LNCaP clone FGC (cell line): ENCODE measurements around the gene NET1.

ENCODE experiments used
- DNase-seq: peaks from one replicate; pipeline ENCODE4 v3.0.0-alpha.2; 2011; ENCODE audit warnings: low read depth
- H3K4me3 ChIP-seq: 2 replicates; pipeline ENCODE4 v1.5.1; 2011; ENCODE audit warnings: mild to moderate bottlenecking, low read depth, low read length, control low read depth
- TF ChIP-seq, protein P1 (sequence below): IDR thresholded peaks from 2 replicates; pipeline ENCODE4 v1.5.1; 2012; ENCODE audit warnings: mild to moderate bottlenecking; ENCODE audit not compliant: control insufficient read depth, insufficient read depth; ENCODE audit errors: extremely low read depth

Gene NET1

DNA sequence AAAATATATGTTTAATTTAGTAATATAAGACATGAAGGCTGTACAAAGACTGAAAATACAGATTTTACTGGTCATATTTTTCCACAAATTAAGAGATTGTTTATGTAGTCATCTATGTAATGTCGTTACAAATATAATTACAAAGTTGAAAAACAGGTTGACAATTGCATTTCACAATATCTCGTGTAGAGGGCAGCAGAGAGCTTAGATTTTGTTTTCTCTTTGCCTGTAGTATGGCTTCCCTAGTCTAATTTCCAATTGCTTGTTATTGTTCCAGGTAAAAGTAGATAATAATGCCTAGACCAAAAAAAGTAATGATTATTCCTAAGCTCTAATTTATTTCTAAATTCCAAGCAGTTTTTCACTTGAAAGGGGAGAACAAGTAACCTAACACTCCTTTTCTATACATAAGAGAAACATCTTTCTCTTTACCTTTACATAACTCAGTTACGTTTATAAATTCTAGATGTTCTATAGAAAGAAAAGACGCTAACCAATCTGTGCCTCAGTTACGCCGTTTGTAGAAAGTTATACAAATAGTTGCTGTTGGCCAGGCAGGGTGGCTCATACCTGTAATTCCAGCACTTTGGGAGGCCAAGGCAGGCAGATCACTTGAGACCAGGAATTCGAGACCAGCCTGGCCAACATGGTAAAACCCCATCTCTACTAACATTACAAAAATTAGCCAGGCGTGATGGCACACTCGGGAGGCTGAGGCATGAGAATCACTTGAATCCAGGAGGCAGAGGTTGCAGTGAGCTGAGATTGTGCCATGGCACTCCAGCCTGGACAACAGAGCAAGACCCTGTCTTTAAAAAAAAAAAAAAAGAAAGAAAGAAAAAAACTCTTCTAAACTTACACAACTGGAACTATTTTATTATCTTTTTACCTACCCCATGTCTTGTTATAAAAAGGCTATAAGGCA, 30.0 kb downstream of the NET1 start:
- peak; percentile 59 for DNase-seq
- H3K4me3 ChIP-seq = no peak overlapping the region
- TF ChIP-seq, protein P1, sequence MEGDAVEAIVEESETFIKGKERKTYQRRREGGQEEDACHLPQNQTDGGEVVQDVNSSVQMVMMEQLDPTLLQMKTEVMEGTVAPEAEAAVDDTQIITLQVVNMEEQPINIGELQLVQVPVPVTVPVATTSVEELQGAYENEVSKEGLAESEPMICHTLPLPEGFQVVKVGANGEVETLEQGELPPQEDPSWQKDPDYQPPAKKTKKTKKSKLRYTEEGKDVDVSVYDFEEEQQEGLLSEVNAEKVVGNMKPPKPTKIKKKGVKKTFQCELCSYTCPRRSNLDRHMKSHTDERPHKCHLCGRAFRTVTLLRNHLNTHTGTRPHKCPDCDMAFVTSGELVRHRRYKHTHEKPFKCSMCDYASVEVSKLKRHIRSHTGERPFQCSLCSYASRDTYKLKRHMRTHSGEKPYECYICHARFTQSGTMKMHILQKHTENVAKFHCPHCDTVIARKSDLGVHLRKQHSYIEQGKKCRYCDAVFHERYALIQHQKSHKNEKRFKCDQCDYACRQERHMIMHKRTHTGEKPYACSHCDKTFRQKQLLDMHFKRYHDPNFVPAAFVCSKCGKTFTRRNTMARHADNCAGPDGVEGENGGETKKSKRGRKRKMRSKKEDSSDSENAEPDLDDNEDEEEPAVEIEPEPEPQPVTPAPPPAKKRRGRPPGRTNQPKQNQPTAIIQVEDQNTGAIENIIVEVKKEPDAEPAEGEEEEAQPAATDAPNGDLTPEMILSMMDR = peak; percentile 80

DNA sequence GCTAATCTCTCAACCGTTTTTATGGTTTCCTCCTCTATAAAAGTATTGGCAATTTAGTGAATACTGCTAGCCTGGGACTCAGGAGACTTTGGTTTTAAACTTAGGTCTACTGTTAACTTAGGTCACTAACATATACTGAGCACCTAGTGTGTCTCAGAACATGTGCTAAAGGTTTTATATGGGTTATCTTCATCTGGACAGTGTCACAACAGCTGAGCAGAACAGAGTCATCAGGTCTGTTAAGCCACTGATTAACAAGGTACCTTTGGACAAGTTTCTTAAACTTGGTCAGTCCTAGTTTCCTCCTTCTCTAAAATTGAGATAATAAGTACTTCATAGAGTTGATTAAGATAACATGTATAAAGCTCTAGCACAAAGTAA, 30.6 kb downstream of the NET1 start:
- DNase-seq = no peak
- TF ChIP-seq, protein P1 = no peak

DNA sequence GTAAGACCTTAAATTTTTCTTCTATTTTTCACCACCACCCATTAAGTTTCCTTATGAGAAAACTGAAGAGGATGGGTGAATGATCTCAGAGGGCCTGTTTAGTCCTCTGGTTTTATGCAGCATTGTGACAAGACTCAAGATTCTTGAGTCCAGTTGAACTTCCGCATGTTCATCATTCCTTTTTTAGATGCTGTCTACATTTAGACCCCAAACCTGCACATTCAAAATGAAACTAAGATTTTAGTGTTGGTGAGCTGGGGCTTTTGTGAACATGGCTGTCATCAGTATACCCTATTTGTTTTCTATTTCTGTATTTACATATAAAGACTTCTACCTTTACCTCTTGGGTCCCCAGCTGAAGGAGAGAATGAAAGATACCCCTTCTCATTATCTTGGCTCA, 31.1 kb downstream of the NET1 start:
- DNase-seq = no peak
- TF ChIP-seq, protein P1 = no peak
- H3K4me3 ChIP-seq = no peak overlapping the region

More for the DNA sequence above, 30.6 kb downstream of the NET1 start:
- no peak overlapping the region for H3K4me3 ChIP-seq

DNA sequence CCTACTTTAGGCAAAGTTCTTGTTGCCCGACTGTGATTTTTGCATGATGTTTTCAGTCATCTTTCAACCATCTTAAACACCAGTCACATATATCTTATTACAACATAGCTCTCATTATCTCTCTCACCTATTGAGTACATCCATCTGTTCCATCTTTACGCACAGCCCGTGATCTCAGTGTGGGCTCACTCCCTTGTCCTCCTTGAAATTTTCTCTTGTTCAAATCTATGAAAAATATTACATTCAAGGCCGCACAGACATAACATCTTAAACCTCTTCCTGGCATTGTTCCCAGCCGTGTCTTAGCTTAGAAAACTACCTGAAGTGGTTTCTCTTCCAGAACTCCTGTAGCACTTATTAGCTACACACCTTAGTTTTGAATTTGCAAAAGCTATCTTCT, 32.6 kb downstream of the NET1 start:
- H3K4me3 ChIP-seq = no peak overlapping the region
- no peak for DNase-seq
- TF ChIP-seq, protein P1 = no peak

DNA sequence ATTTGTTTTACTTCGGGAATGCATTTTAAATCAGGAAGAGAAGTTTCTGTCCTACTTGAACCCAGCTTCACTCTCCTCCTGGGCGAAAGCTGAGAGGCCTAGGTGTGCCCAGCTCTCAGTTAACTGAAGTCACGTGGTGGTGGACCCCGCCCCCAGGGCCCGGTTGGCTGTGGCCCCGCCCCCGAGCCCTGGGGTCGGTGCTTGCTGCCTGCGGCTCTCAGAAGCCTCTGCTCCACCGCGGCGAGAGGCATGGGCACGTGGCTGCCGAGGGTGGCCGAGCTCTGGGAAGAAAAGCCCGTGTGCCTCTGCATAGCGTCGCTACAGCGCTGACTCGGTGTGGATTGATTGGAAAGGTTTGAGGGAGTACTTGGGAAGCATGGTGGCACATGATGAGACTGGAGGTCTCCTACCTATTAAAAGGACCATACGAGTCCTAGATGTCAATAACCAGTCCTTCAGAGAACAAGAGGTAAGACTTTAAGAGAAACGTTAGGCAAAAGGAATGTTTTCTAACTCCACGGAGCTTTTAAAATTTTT, 34.1 kb downstream of the NET1 start:
- H3K4me3 ChIP-seq = peak overlapping the region; percentile 83
- TF ChIP-seq, protein P1 = no peak
- DNase-seq = peak; percentile 79

DNA sequence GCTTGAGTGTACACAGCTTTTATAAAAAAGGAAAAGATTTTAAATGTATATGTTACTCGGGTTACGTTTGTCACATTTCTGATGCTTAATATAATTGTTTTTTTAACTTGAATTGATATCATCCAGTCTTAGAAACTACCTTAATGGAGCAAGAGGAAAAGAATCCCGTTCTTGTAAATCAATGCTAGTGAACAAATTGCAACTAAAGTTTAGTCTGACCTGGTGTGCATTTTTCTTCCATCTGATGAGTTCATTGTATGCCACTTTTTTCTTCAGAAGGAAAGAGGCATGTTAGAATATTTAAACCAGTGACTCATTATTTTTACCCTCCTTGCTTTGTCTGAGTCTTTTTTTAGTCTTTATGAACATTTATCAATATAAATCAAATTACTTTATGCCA, 34.7 kb downstream of the NET1 start:
- no peak for DNase-seq
- TF ChIP-seq, protein P1 = no peak
- peak overlapping the region; percentile 83 for H3K4me3 ChIP-seq
